ENCODE measurements around the gene ITGAD. TPM values are rescaled to one million over a fixed set of nuclear protein-coding genes. Genes with fewer than 3 reads are reported as not detected.

ITGAD gene
- total and polyA plus RNA-seq, 2 of the 8 experiments (the other 6 are each of a cell fraction or from before 2014, with no cell fraction given) = 0.06 TPM; not detected in 1

- H2BK20ac ChIP-seq (ENCODE audit: low read length) = no peak overlapping the region
- no peak overlapping the region for H2BK120ac ChIP-seq (replicated peaks; ENCODE audit: low read depth, low read length)
- H2BK12ac ChIP-seq (ENCODE audit: low read depth, low read length) = peak overlapping the region; percentile 39; the same call in 1 of the 2 replicates
- no peak overlapping the region for H3K4me2 ChIP-seq (ENCODE audit: insufficient read depth in 1 of 2, low read depth in 2 of 2, low read length in 2 of 2)
- no peaks in the 10 kb centered on the region for H3K27me3 ChIP-seq (replicated peaks in 1 of 4; ENCODE audit: control insufficient read depth in 3 of 4, extremely low read depth in 1 of 4, insufficient read depth in 3 of 4, low read length in 3 of 4)
- FAIRE-seq (no peak), DNase-seq (ENCODE audit: low read depth in 1 of 2, low spot score in 2 of 2) (no peak)
- ChIA-PET CTCF (ENCODE audit: partially characterized antibody) (interaction anchor here (1.3 kb wide), 1 partner anchor 59 kb away, joined by 4 read pairs; no protein-coding TSS in a partner anchor), POLR2A (ENCODE audit: partially characterized antibody) (no interaction called here)
- H3K4ac ChIP-seq (replicated peaks; ENCODE audit: insufficient read length, low read depth, low read length) = no peak overlapping the region
- no peak overlapping the region for H2AFZ ChIP-seq (ENCODE audit: low read length)
- no peaks in the 10 kb centered on the region for H3K23me2 ChIP-seq (ENCODE audit: low read depth, low read length)
- H3K79me2 ChIP-seq (ENCODE audit: control insufficient read depth in 1 of 2, insufficient read depth in 2 of 2, low read length in 2 of 2) = no peaks in the 10 kb centered on the region
- H3K79me1 ChIP-seq (ENCODE audit: low read depth, low read length) = no peaks in the 10 kb centered on the region
- H3K36me3 ChIP-seq (ENCODE audit: control insufficient read depth in 2 of 4, insufficient read depth in 4 of 4, low read length in 3 of 4) = no peaks in the 10 kb centered on the region
- no peak overlapping the region for H3K18ac ChIP-seq (ENCODE audit: extremely low read depth, low read length)
- no peak overlapping the region for H3K9ac ChIP-seq (replicated peaks in 1 of 4; ENCODE audit: extremely low read depth in 1 of 4, low read depth in 3 of 4, low read length in 3 of 4)
- no peak overlapping the region for H2AK5ac ChIP-seq (ENCODE audit: low read depth, low read length)
- no peak overlapping the region for H2BK5ac ChIP-seq (ENCODE audit: low read depth, low read length)
- no peaks in the 10 kb centered on the region for H4K20me1 ChIP-seq (replicated peaks in 1 of 2; ENCODE audit: control insufficient read depth in 1 of 2, insufficient read depth in 2 of 2, low read length in 2 of 2)
- H4K8ac ChIP-seq (ENCODE audit: extremely low read depth, insufficient read depth, low read length) = no peak overlapping the region
- WGBS, 2 experiments (ENCODE audit: extremely low coverage in 1 of 2, insufficient coverage in 1 of 2, insufficient read length in 1 of 2, insufficient replicate concordance in 2 of 2, low coverage in 1 of 2, low lambda C conversion rate in 2 of 2, missing lambda C conversion rate in 1 of 2) = 87% methylated on average over 11 of the region's 11 CpGs; no CpG with 5 or more reads in 1 of the 2 experiments
- no peak overlapping the region for H4K91ac ChIP-seq (replicated peaks; ENCODE audit: insufficient read length, low read length)
- H3K56ac ChIP-seq (replicated peaks; ENCODE audit: insufficient read length, low read depth, low read length) = no peak overlapping the region
- H4K5ac ChIP-seq (ENCODE audit: insufficient read length, low read depth, low read length) = no peak overlapping the region
- H2BK15ac ChIP-seq (ENCODE audit: low read length) = no peak overlapping the region
- H3K14ac ChIP-seq (ENCODE audit: insufficient read length) = no peak overlapping the region
- no peak for TF ChIP-seq NANOG (IDR thresholded peaks at IDR 0.05; ENCODE audit: insufficient read depth, low read depth, low read length, poor library complexity, severe bottlenecking)
- no peak for TF ChIP-seq TAF1 (IDR thresholded peaks at IDR 0.05; ENCODE audit: low read depth, low read length)
- no peak for TF ChIP-seq CHD2 (IDR thresholded peaks at IDR 0.05; ENCODE audit: low read length)
- no peak for TF ChIP-seq CBX8 (IDR thresholded peaks at IDR 0.05; ENCODE audit: borderline replicate concordance, low read depth, low read length)
- TF ChIP-seq EP300 (IDR thresholded peaks at IDR 0.05; ENCODE audit: borderline replicate concordance in 1 of 2, low read depth in 2 of 2, low read length in 2 of 2) = no peak
- no peak for TF ChIP-seq BRCA1 (IDR thresholded peaks at IDR 0.05; ENCODE audit: low read depth, low read length)
- H3K27ac ChIP-seq (ENCODE audit: low read depth, low read length) = no peak overlapping the region
- H3K4me1 ChIP-seq (replicated peaks in 1 of 4; ENCODE audit: control insufficient read depth in 3 of 4, insufficient read depth in 4 of 4, low read length in 3 of 4) = no peaks in the 10 kb centered on the region; a peak in 1 of 7 replicates
- no peaks in the 10 kb centered on the region for H3K9me3 ChIP-seq (ENCODE audit: insufficient read depth in 2 of 2, low read depth in 1 of 2, low read length in 1 of 2)
- no peak overlapping the region for H3K23ac ChIP-seq (ENCODE audit: insufficient read length)
- no peak overlapping the region for H3K4me3 ChIP-seq (ENCODE audit: extremely low read depth in 1 of 4, insufficient read depth in 2 of 4, low read depth in 3 of 4, low read length in 4 of 4)
Measured at GRCh38 chr16:31401436-31401835, 8.3 kb downstream of the ITGAD start.

Measured in H1 (cell line).